Glomerular visceral epithelial cell (primary cell): ENCODE results near the gene BCL7B.
"Not testable (repeated sequence)": the region's sequence is repeated elsewhere in the genome, so short reads cannot be mapped to it uniquely, and the experiment has no call there.

ENCODE experiments used
- DNase-seq: peaks from one replicate; pipeline ENCODE4 v3.0.0-alpha.2; 2016; ENCODE audit errors: extremely low spot score

Gene BCL7B

DNA sequence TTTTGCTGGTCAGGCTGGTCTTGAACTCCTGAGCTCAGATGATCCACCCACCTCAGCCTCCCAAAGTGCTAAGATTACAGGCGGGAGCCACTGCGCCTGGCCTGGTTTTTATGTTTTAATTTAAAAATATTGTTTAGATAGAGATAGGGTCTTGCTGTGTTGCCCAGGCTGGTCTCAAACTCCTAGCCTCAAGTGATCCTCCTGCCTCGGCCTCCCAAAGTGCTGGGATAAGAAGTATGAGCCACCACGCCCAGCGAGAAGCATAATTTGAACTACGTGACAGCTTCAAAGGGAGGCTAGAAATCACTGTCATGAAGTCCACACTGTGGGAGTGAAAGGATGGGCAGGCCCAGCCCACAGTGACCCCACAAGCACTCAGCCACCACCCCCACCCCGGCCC lies 21.6 kb downstream of the BCL7B start:
- DNase-seq = not testable (repeated sequence)

- no peak for DNase-seq
These were observed 23.7 kb downstream of the BCL7B start for GRCh38 chr7:73533742-73534141.

- no peak for DNase-seq
These were observed 25.3 kb downstream of the BCL7B start for GRCh38 chr7:73532224-73532623.

DNA sequence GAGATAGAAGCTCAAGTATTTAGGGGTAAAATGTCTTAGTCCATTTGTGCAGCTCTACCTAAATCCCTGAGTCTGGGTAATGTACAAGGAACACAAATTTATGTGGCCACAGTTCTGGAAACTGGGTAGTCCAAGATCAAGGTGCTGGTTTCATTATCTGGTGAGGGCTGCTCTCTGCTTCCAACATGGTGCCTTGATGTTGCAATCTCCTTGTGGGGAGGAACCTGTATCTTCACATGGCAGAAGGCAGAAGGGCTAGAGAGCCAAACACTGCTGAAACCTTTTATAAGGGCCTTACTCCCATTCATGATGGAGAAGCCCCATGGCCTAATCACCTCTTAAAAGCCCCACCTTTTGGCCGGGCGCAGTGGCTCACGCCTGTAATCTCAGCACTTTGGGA lies 26.7 kb downstream of the BCL7B start:
- DNase-seq = no peak

DNA sequence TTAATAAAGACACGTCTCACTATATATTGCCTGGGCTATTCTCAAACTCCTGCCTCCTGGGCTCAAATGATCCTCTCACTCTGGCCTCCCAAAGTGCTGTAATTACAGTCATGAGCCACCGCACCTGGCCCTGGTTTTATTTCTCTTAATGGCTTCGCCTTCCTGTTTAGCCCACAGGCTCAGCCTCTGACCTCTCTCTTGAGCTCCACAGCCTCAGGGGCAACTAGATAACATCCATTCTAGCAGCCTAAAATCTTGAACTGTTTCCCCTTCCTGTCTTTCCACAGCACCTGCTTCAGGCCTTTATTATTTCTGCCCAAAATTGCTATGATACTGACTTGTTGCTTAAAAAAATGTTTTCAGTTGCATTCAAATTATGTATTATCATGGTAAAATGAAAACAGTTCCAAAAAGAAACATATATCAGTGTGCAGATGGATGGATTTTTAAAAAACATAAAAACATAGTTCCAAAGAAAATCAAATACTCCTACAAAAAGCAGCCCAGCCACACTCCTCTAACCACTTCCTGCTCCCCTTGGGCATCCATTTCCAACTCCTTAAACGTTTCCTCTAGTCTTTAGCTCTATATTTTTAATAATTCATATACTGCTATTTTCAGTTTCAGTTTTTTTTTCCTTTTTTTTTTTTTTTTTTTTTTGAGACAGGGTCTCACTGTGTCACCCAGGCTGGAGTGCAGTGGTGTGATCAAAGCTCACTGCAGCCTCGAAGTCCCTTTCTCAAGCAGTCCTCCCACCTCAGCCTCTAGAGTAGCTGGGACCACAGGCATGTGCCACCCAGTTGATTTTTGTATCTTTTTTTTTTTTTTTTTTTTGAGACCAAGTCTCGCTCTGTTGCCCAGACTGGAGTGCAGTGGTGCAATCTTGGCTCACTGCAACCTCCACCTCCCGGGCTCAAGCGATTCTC lies 30.3 kb downstream of the BCL7B start:
- no peak for DNase-seq

GRCh38 chr7:73526158-73526494 lies 31.4 kb downstream of the BCL7B start:
- DNase-seq = not testable (repeated sequence)

GRCh38 chr7:73522105-73522872 lies 35.2 kb downstream of the BCL7B start, which contains the start of gene BAZ1B:
Gene BAZ1B, minus strand, starts transcription at chr7:73522293. Its CDS starts 360 bp downstream, at chr7:73521933.
- DNase-seq = peak; percentile 98

DNA sequence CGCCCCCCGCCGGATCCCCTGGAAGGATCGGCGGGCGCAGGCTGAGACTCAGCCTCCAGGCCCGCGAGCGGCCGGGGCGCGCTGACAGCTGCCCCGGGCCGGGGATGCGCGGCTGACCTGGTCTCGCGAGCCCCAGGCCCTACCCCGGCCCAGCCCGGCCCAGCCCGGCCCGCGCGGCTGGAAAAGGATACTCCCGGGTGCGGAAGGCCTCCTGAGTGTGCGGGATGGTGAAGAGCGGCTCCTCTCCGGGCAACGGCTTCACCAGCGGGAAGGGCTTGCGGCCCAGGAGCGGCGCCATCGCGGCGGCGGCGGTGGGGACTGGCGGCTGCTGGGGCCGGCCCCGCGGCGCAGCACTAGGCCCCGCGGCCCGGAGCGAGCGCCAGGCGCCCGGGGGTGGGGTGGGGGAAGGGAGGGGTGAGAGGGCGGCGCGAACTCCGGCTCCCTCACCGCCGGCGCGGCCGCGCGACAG lies 35.8 kb downstream of the BCL7B start:
- DNase-seq = no peak

- DNase-seq = no peak
These were observed 36.5 kb downstream of the BCL7B start for GRCh38 chr7:73520673-73521635.

DNA sequence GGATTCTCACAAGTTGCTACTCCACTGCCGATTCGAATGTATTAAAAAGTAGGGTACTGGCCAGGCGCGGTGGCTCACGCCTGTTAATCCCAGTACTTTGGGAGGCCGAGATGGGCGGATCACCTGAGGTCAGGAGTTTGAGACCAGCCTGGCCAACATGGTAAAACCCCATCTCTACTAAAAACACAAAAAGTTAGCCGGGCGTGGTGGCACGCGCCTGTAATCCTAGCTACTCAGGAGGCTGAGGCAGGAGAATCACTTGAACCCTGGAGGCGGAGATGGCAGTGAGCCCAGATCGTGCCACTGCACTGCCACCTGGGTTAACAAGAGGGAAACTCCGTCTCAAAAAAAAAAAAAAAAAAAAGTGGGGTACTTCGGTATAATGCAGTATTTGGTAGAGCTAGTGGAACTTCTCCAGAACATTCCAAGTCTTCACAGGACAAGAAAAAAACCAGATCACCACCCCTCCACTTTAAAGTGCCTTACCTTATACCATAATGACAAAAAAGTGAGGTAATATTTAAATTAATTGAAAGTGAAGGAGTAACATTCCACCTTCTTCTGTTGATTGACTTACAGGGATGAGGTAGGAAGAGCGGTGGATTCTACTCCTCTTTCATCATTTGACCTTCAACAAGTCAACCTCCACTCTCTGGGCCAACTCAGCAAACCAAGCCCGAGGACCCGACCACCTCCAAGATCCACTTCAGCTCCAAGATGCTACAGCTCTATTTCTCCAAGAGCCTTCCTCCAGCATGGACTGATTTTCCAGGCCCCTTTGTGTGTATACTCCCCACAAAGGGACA lies 37.4 kb downstream of the BCL7B start:
- no peak for DNase-seq

- DNase-seq = no peak
These were observed 39.0 kb downstream of the BCL7B start for GRCh38 chr7:73518470-73518869.

GRCh38 chr7:73517241-73517995 lies 40.1 kb downstream of the BCL7B start:
- DNase-seq = no peak

DNA sequence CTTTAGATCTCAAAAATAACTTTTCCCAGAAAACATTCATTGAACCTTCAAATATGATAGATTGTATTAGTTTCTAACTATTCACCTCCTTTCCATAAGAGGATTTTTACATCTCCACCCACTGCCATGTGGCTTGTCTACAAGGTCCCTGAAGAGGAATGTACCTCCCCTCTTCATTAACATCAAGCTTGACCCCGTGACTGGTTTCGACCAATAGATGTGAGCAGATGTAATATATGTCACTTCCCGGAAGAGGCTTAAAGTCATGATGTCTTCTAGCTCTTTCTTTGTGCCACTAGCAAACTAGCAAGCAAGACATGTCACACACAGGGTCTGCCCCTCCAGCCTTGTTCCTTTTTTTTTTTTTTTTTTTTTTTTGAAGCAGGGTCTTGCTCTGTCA lies 42.3 kb downstream of the BCL7B start:
- DNase-seq = no peak

DNA sequence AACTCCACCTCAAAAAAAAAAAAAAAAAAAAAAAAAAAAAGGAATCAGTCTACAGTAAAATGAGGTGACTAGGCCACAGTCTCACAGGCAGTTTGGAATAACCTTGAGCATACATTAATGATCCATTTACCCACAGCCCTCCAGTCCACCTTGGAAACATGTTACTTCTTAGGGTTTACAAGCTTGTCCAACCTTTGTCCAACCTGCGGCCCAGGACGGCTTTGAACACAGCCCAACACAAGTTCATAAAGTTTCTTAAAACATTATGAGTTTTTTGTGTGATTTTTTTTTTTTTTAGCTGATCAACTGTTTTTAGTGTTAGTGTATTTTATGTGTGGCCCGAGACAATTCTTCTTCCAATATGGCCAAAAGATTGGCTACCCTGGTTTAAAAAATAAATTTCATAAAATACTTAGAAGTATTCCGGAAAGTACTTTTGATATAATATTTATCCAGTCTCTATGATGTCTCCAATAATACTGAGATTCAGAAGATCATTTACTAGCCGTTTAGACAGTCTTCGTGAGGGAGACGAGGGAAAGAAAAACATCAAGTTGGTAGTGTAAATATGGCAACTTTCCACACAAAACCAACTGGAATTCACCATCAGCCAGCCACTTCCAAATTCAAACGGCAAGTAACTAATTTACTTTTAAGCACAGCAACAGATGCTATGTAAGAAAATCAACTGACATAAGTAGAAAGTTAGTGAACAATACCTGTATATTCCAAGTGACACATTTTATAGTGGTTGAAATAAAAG lies 45.3 kb downstream of the BCL7B start:
- DNase-seq = peak; percentile 68

- peak; percentile 88 for DNase-seq
These were observed 48.0 kb downstream of the BCL7B start for GRCh38 chr7:73509463-73509862.

GRCh38 chr7:73507556-73507955 lies 49.9 kb downstream of the BCL7B start:
- no peak for DNase-seq

GRCh38 chr7:73504920-73505319 lies 52.6 kb downstream of the BCL7B start:
- no peak for DNase-seq

GRCh38 chr7:73504017-73504416 lies 53.5 kb downstream of the BCL7B start:
- no peak for DNase-seq

DNA sequence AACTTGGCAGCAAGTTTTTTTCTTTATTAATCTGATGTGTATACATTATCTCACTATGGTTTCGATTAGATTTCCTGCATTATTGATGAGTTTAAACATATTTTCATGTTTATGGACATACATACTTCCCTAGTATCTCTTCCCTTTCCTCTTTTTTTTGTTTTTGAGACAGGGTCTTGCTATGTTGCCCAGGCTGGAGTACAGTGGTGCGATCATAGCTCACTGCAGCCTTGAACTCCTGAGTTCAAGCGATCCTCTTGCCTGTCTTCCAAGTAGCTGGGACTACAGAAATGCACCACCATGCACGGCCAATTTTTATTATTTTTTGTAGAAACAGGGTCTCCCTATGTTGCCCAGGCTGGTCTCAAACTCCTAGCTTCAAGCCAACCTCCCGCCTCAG lies 54.3 kb downstream of the BCL7B start:
- no peak for DNase-seq
